GM12874 (cell line): ENCODE data around the gene ABI3.

ENCODE experiments used
- CTCF ChIP-seq: IDR thresholded peaks from 2 replicates; pipeline ENCODE4 v1.5.1; 2011; ENCODE audit warnings: low read depth, mild to moderate bottlenecking, control low read depth, low read length, moderate library complexity; ENCODE audit not compliant: insufficient read depth

ABI3 gene

GRCh38 chr17:49194297-49194607 lies 16.3 kb upstream of the ABI3 start:
- no peak for TF ChIP-seq CTCF

- TF ChIP-seq CTCF, result no peak
Measured at GRCh38 chr17:49195751-49196150, 14.8 kb upstream of the ABI3 start.

GRCh38 chr17:49196520-49196919 lies 14.0 kb upstream of the ABI3 start:
- TF ChIP-seq CTCF, result no peak

- no peak for TF ChIP-seq CTCF
Measured at GRCh38 chr17:49197346-49197998, 13.0 kb upstream of the ABI3 start.

GRCh38 chr17:49198211-49198610 lies 12.3 kb upstream of the ABI3 start:
- no peak for TF ChIP-seq CTCF

GRCh38 chr17:49200423-49201083 lies 10.0 kb upstream of the ABI3 start:
- TF ChIP-seq CTCF, result no peak

- no peak for TF ChIP-seq CTCF
Measured at GRCh38 chr17:49201481-49201927, 9.0 kb upstream of the ABI3 start.
